GM23338 (cell line): ENCODE data around the gene ZNF212.

ENCODE experiments used
- POLR2AphosphoS5 ChIP-seq: IDR thresholded peaks from 2 replicates; pipeline ENCODE4 v1.6.1; 2016; ENCODE audit warnings: antibody characterized with exemption, low read depth
- ZNF331 ChIP-seq: fragments of 250-450 bp; sonication (Bioruptor Pico); IDR thresholded peaks from 2 replicates; pipeline ENCODE4 v1.5.0; 2020; ENCODE audit warnings: low read depth, mild to moderate bottlenecking, moderate library complexity
- TF ChIP-seq, protein P1 (sequence below), 2 experiments: fragments of 200-600 bp in 1 of 2; sonication (generic) in 1 of 2; conservative IDR thresholded peaks; 2 replicates each; pipeline versions ENCODE4 v1.5.1 to v1.6.1; 2016 to 2017; ENCODE audit warnings: antibody characterized with exemption in 2 of 2, low read depth in 2 of 2, mild to moderate bottlenecking in 2 of 2, moderate library complexity in 1 of 2
- TF ChIP-seq, protein P2 (sequence below): IDR thresholded peaks from one replicate; pipeline ENCODE4 v1.6.1; 2018; ENCODE audit warnings: antibody characterized with exemption; ENCODE audit not compliant: unreplicated experiment

DNA sequence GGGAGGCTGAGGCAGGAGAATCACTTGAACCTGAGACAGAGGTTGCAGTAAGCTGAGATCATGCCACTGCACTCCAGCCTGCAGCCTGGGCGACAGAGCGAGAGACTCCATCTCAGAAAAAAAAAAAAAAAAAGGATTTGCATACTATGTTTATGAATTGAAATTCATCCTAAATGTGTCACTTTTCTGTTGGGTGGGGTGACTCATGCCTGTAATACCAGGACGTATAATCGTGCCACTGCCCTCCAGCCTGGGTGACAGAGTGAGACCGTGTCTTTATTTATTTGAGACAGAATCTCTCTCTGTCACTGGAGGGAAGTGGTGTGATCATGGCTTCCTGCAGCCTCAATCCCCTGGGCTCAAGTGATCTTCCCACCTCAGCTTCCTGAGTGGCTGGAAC is 5.8 kb downstream of the ZNF212 start:
- TF ChIP-seq, protein P1, sequence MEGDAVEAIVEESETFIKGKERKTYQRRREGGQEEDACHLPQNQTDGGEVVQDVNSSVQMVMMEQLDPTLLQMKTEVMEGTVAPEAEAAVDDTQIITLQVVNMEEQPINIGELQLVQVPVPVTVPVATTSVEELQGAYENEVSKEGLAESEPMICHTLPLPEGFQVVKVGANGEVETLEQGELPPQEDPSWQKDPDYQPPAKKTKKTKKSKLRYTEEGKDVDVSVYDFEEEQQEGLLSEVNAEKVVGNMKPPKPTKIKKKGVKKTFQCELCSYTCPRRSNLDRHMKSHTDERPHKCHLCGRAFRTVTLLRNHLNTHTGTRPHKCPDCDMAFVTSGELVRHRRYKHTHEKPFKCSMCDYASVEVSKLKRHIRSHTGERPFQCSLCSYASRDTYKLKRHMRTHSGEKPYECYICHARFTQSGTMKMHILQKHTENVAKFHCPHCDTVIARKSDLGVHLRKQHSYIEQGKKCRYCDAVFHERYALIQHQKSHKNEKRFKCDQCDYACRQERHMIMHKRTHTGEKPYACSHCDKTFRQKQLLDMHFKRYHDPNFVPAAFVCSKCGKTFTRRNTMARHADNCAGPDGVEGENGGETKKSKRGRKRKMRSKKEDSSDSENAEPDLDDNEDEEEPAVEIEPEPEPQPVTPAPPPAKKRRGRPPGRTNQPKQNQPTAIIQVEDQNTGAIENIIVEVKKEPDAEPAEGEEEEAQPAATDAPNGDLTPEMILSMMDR (conservative IDR thresholded peaks at IDR 0.05; ENCODE audit: low read depth in 2 of 2) = no peak
- TF ChIP-seq ZNF331 (CRISPR knock-in tag) (no peak), POLR2AphosphoS5 (no peak)
- TF ChIP-seq, protein P2, sequence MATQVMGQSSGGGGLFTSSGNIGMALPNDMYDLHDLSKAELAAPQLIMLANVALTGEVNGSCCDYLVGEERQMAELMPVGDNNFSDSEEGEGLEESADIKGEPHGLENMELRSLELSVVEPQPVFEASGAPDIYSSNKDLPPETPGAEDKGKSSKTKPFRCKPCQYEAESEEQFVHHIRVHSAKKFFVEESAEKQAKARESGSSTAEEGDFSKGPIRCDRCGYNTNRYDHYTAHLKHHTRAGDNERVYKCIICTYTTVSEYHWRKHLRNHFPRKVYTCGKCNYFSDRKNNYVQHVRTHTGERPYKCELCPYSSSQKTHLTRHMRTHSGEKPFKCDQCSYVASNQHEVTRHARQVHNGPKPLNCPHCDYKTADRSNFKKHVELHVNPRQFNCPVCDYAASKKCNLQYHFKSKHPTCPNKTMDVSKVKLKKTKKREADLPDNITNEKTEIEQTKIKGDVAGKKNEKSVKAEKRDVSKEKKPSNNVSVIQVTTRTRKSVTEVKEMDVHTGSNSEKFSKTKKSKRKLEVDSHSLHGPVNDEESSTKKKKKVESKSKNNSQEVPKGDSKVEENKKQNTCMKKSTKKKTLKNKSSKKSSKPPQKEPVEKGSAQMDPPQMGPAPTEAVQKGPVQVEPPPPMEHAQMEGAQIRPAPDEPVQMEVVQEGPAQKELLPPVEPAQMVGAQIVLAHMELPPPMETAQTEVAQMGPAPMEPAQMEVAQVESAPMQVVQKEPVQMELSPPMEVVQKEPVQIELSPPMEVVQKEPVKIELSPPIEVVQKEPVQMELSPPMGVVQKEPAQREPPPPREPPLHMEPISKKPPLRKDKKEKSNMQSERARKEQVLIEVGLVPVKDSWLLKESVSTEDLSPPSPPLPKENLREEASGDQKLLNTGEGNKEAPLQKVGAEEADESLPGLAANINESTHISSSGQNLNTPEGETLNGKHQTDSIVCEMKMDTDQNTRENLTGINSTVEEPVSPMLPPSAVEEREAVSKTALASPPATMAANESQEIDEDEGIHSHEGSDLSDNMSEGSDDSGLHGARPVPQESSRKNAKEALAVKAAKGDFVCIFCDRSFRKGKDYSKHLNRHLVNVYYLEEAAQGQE = no peak
